ENCODE results near the gene SETBP1.

Gene SETBP1

DNA sequence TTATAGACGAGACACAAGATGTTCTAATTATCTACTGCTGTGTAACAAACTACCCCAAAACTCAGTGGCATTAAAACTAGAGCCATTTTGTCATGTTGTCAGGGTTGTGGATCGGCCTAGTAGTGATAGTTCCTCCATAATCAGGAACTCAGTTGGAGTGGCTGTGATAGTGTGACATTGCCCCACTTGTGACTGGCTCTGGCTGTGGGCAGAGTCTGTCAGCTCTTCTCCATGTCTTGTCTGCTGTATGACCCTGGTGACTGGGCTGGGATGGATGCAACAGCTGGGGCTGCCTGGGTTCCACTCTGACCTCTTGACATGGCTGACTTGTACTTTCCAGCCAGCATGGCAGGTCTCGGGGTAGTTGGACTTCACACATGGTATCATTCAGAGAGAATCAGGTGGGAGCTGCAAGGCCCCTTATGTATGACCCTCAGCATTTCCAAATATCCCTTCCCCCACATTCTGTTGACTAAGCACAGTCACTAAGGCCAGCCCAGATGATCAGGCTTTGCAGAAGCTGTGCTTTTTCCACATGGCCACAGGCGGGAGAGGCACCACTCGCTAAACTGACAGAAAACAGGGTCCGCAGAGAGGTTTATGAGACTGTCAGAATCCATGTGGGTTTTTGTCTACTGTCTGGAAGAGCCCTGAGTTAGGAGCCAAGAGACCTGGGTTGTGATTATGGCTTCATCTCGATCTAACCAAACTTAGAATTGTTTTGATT, 50.3 kb downstream of the SETBP1 start:
- in situ Hi-C loops (cut with MboI; ENCODE audit: low sequenced_read_pairs) = no loop called here

GRCh38 chr18:44731530-44732237, 51.0 kb downstream of the SETBP1 start:
- in situ Hi-C loops (cut with MboI; ENCODE audit: low sequenced_read_pairs) = no loop called here

DNA sequence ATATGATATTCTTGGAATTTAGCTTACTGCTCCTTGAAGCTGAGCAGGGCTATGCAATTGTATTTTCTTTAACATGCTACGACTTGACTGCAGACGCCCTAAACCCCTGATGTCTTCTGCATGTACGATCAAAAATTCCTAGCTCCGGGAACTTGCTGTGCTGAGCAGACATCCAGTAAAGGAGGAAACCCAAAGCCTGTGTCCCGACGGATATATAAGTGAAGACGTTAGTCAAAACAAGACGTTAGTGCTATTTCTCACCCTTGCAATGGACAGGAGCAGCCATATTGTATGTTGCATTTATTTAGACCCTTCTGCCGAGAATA, 51.5 kb downstream of the SETBP1 start:
- in situ Hi-C loops (cut with MboI; ENCODE audit: low sequenced_read_pairs) = no loop called here

DNA sequence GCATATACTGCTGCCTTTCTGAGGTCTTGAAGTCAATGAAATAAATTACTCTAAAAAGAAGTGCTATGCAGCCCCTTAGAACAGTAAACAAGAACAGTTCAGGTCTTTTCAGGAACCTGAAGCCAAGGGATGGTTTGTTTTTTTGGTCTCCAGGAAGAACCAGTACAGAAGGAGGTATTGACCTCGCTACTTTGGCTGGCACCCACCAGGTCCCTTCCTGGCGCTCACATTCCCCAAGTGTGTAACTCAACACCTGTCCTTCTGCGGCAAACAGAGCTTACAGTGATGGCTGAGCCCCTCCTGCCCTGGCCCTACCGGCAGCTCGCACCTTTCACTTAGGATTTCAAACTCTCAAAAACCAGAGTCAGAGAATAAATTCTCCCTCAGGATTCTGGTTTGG, 51.9 kb downstream of the SETBP1 start:
- in situ Hi-C loops (cut with MboI; ENCODE audit: low sequenced_read_pairs) = no loop called here

DNA sequence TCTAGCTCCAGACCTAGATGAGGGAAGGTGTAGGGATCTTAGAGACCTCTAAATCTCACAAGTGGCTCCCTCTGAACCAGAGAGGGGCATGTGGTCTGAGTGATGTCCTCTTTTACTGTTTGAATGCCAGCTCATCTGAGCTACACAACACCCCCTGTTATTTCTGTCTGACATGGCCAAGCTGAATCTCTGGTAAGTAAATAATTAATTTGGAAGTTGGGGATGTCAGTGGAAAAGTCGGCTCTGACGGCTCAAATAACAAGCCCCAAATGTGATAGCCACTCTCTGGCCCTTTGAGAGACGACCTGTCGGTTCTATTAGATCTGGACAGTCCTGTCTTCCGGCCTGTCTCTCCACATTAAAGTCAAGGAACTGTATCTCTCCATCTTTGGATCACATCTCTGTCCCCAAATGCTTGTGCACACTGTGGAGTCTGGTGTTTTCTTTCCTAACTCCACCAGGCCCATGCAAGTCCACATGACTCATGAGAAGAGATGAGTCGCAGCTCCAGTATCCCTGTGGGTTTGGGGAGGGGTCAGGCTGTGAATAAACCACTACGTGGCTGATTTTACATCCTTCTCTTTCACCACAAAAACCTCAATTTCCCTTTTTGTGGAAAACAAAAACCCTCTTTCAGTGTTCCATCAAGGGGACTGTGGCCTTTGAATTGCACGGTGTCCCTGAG, 52.5 kb downstream of the SETBP1 start:
- in situ Hi-C loops (cut with MboI; ENCODE audit: low sequenced_read_pairs) = no loop called here

DNA sequence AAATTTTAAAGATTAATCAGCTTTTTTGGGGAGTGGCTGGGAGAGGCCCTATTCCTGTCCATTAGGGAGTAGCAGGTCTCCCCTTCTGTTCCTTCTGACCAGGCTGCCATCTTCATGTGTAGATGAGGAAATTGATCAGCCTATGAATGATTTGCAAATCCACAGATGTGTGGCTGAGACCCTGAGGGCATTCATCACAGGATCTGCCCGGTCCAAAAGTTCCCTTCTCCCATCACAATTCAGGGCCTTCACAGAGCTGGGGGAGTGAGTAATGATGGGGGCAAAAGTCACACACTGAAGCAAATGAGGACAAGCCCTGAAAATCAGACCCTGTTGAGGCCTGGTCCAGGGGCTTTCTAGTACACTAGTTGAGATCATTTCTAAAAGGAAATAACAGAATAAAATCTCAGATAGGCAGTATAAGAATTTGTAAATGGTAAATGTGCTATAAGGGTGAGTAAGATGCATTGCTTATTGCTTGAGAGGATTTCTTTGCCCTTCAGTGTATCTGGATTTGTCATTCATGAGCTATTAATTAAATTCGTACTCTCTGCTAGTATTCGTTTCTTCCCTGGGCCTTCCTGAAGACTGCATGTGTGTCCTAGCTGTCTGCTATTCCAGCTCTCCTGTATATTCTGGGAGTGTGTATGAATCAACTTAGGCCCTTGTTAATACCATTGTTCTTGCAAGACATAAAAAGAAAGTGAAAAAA, 53.2 kb downstream of the SETBP1 start:
- in situ Hi-C loops (cut with MboI; ENCODE audit: low sequenced_read_pairs) = no loop called here

DNA sequence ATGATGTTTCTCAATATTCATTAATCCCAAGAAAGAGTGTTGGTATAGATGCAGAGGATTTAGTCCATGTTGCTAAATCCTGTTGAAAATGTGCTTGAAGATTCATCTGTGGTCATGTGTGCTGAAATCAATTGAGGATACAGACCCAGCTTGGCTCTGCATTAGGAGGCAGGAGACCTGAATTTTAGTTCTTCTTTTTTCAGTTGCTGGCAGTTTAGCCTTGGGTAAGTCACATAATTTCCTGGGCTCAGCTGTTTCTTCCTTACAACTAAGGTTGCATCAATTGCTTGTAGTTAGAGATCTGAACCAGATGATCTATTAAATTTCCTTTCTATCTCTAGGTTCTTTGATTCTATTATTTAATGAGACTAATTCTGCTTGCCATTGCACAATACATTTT, 54.4 kb downstream of the SETBP1 start:
- in situ Hi-C loops (cut with MboI; ENCODE audit: low sequenced_read_pairs) = no loop called here

- in situ Hi-C loops (cut with MboI; ENCODE audit: low sequenced_read_pairs) = no loop called here
Measured at GRCh38 chr18:44736664-44737380, 56.1 kb downstream of the SETBP1 start.

GRCh38 chr18:44737623-44738022, 56.9 kb downstream of the SETBP1 start:
- in situ Hi-C loops (cut with MboI; ENCODE audit: low sequenced_read_pairs) = no loop called here

GRCh38 chr18:44740000-44740399, 59.3 kb downstream of the SETBP1 start:
- in situ Hi-C loops (cut with MboI; ENCODE audit: low sequenced_read_pairs) = no loop called here

- in situ Hi-C loops (cut with MboI; ENCODE audit: low sequenced_read_pairs) = no loop called here
Measured at GRCh38 chr18:44741085-44741484, 60.4 kb downstream of the SETBP1 start.

DNA sequence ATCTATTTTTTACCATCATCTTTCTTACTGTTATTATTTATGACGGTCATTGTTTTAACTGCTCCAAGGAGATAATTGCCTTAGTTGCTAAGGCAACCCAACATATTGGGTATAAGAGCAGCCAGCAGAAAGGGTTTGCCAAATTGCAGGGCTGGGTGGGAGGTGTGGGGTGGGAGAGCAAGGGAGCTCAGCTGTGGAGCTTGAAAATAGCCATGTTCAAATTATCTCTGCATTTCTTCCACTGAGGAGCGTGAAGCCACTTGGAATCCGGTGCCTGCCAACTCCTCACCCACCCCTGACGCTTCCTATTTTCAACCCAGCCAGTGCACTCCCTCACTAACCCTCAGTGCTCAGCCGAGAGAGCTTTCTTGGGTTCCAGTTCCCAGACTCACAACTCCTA, 60.8 kb downstream of the SETBP1 start:
- in situ Hi-C loops (cut with MboI; ENCODE audit: low sequenced_read_pairs) = no loop called here

DNA sequence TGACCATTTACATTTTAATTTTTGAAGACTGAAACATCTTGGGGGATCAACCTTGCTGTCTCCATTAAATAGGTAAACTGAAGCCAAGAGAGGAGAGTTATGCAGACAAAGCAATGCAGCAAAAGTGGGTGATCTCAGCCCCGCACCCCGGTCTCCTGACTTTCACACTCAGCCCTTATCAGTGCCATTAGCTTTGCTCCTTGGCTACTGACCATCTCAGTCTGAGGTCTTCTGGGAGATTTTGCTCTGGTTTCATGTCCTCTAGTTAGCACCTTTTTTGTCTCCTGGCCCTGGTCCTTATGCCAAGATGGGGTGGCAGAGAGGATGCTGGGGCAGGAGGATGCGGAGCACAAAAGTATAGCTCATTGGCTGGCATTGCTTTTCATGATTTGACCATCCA, 61.4 kb downstream of the SETBP1 start:
- in situ Hi-C loops (cut with MboI; ENCODE audit: low sequenced_read_pairs) = no loop called here

- in situ Hi-C loops (cut with MboI; ENCODE audit: low sequenced_read_pairs) = no loop called here
Measured at GRCh38 chr18:44742718-44743311, 62.1 kb downstream of the SETBP1 start.

DNA sequence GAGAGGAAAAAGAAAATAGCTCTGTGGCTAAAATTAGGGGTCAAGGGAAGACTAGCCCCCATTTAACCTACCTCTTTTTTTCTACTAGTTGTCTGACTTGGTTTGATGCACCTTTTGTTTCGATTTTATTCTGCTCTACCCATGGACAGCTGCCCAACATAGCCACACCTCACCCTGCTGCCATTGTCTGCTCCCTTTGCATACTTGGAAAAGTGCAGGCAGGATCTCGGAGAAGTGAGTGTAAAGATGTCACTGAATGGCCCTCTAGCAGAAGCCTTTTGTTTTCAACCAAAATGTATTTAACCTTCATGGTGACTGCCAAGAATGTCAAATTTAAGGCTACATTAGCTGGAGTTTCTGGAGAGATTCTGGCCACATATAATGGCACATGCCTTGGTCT, 62.9 kb downstream of the SETBP1 start:
- in situ Hi-C loops (cut with MboI; ENCODE audit: low sequenced_read_pairs) = no loop called here

DNA sequence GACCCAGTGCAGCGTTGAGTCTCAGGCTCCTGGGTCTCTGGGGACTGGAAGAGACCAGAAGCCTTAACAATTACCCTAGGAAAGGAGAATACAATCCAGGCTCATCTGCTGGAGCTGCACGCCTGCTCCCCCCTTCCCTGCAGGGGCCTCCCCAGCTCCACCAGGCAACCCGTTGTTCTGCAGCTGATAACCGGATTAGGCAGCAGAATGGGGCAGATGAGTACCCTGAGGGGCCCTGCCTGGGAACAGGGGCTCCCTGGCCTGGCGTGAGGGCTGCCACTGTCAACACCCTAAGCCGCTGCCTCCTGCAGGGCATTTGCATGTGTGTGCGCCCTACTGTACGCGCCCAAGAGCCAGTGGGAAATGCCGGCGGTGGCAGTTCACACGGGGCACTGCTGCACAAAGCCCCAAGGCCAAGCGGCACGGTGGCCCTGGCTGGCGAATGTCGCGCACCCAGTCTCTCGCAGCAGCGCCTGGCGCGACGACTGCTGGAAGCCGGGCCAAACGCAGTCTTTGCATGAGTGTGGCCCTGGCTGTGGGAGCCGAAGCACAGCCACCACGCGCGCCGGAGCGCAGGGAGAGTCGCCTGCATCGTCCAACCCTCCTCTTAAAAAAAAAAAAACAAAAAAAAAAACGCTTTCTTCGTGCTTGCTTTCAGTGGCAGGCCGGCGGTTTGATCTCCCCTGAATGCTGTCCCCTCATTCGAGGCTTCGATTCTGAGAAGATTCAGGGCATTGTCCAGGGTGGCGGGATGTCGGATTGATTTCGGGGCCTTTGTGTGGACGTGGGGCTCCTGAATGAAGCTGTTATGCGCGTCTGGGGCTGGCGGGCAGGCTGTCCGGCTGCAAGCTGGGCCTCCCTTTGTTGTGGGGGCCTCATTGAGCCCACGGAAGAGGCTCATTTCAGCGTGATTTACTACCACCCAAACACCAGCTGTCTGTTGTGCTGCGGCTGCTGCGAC, 63.8 kb downstream of the SETBP1 start:
- in situ Hi-C loops (cut with MboI; ENCODE audit: low sequenced_read_pairs) = no loop called here

DNA sequence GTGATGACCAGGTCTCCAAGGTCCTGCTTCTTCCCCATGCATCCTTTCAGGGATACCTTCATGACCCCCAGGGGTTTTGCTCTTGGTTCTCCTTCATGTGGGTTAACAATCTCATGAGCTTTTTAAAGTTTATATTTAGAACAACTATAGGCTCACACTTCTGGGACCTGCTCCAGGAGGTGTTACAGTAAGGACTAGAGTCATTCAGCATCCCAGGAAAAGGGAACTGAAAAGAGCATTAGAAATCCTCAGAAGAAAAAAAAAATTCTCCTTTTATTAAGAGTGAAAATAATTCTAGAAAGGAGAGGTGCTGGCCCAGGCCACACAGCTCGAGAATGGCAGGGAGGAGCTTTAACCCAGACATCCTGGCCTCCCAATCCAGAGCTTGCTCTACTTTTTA, 66.5 kb downstream of the SETBP1 start:
- in situ Hi-C loops (cut with MboI; ENCODE audit: low sequenced_read_pairs) = no loop called here

GRCh38 chr18:44748582-44748981, 67.9 kb downstream of the SETBP1 start:
- in situ Hi-C loops (cut with MboI; ENCODE audit: low sequenced_read_pairs) = no loop called here

GRCh38 chr18:44750774-44751173, 70.1 kb downstream of the SETBP1 start:
- in situ Hi-C loops (cut with MboI; ENCODE audit: low sequenced_read_pairs) = no loop called here
